Left forelimb (tissue), 1 donor: ENCODE data around the gene PIN1.
A peak's percentile ranks its signal among the peaks of the same experiment; 100 is the strongest.
"Not testable (repeated sequence)": the region's sequence is repeated elsewhere in the genome, so short reads cannot be mapped to it uniquely, and the experiment has no call there.

ENCODE experiments used
- DNase-seq: peaks from one replicate; pipeline ENCODE4 v3.0.0-alpha.2; 2018; ENCODE audit warnings: low spot score

PIN1 gene

DNA sequence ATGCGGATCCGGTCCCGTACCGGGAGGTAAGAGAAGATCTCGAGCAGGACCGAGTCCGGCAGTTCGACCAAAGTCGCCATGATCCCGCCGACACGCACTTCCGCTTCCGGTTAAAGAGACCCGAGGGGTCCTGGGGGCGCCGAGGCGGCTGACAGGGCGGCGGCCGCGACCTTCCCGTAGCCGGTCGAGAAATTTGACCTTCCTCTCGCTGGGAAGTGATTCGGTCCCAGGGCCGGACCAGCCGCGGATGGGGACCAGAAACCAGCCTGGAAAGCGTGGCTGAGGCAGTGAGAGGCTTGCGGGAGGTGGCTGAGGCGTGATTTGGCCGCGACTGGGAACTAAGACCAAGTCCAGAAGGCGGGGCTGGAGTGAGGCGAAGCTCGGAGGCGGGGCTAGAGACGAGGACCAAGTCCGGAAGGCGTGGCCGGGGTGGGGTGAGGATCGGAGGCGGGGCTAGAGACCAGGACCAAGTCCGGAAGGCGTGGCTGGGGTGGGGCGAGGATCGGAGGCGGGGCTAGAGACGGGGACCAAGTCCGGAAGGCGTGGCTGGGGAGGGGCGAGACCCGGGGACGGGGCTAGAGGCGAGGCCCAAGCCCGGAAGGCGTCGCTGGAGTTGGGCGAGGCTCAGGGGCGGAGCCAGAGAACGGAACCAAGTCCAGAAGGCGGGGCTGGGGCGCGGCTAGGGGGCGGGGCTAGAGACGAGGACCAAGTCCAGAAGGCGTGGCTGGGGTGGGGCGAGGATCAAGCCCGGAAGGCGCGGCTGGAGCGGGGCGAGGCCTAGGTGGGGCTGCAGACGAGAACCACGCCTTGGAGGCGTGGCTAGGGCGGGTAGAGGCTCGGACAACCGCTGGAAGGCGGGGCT is 16.2 kb upstream of the PIN1 start, which contains the start of gene FBXL12:
FBXL12 (minus strand) TSS at position 346 of the 862 bp plus-strand sequence; CDS start at position 80, 266 bp downstream.
- peak; percentile 100 for DNase-seq

DNA sequence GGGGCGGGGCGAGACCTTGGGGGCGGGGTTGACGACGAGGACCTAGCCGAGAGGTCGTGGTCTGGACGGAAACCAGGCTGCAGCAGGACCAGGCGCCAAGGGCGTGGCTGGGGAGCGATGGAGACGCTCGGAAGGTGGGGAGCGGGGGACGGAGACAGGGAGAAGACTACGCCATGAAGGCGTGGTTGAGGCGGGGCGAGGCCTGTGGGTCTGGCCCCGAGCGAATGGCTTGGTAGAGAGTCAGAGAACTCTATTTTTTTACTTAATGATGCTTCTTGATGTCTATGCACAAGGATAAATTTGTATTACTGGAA is 15.6 kb upstream of the PIN1 start:
- no peak for DNase-seq

DNA sequence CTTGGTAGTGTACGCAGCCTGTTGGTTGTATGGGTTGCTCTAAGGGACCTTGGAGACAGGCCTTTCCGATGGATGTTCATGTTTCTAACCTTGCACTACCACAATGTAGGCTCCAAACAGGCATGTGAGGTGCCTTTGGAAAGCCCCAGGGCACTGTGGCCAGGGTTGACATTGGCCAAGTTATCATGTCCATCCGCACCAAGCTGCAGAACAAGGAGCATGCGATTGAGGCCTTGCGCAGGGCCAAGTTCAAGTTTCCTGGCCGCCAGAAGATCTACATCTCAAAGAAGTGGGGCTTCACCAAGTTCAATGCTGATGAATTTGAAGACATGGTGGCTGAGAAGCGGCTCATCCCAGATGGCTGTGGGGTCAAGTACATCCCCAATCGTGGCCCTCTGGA is 15.1 kb upstream of the PIN1 start:
- DNase-seq: not testable (repeated sequence)

- no peak for DNase-seq
Measured at GRCh38 chr19:9823816-9824215, 11.3 kb upstream of the PIN1 start.

- DNase-seq: peak; percentile 90
Measured at GRCh38 chr19:9827289-9828238, 7.6 kb upstream of the PIN1 start, which contains the start of gene UBL5. UBL5 (plus strand) TSS chr19:9827918; CDS start chr19:9828338, 420 bp downstream.

DNA sequence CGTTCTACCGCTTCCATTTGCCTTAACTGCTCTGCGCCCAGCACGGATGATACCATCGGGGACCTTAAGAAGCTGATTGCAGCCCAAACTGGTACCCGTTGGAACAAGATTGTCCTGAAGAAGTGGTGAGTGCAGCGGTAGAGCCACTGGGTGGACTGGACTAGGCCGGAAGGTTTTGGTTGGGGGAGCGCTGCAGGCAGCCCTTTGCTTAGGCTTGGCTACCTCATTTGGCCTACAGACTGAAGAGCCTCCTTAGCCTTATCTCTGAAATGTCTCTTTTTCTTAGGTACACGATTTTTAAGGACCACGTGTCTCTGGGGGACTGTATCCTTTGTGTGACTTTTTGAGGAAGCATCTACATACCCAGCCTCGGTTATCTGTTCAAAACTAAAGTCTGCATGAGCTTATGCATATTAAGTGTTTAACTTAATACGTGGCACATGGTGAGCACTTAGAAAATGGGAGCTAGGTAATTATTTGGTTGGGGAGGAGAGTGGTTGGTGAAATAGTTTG is 6.5 kb upstream of the PIN1 start:
- no peak for DNase-seq

DNA sequence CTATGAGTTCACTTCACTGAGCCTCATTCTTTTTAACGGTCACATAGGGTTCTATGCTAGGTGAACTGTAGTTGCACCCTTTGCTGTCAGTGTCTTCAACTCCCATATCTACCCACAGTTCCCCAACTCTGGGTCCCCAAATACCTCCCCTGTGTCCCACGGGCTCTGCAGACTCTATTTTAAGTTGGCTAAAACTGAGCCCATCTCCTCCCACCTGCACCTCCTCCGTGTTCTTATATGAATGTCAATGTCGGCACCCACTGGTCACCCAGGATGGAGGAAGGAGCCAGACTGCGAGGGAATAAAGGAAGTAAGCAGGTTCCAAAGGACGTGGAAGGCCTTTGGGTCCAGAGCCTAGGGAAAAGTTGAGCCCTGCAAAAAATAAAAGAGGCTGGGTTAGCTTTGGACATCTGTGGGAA is 802 bp upstream of the PIN1 start:
- DNase-seq: no peak

DNA sequence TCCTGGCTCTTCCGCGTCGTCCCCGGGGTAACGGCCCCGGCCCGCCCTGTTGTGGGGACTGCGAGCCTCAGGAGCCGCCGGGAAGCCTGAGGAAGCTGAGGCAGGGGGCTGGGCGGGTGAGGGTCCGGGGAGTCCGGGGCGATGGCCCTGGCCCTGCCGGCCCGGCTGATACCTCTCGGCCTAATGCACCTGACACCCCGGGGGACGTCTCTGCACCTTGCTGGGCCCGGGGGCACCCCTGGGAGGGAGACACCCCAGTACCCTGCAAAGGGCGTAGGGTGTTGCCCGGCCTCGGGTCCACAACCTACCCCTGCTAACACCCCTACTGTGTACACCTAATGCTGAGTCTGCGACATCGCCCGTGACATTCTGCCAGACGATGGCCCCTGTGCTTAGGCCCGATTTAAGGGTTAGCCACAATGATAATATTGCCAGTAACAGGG is 410 bp downstream of the PIN1 start:
- no peak for DNase-seq

DNA sequence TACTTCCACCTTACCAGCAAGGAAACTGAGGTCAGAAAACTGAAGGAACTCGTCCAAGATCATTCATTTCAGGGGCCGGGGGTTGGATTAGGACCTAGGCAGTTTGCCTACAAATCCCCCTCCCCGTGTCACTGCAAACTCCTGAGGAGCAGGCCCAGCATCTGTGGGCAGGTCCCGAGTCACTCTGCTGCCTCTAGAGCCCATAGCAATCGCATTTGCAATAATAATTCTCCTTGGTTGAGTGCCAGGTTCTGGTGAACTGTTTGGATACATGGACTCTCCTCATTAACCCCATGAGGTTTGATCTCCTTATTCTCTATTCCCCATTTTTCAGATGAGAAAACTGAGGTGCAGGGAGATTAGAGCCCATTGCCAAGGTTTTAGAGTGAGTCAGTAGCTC is 903 bp downstream of the PIN1 start:
- DNase-seq: no peak

DNA sequence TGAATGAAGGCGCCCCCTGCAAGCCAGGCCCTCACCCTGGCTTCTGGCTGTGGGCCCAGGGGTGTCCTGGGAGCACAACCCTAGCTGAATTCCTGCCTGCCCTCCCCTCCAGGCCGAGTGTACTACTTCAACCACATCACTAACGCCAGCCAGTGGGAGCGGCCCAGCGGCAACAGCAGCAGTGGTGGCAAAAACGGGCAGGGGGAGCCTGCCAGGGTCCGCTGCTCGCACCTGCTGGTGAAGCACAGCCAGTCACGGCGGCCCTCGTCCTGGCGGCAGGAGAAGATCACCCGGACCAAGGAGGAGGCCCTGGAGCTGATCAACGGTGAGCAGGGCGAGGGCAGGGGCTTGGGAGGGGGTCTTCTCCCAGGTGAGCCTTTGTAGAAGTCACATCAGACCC is 3.2 kb downstream of the PIN1 start:
- no peak for DNase-seq

DNA sequence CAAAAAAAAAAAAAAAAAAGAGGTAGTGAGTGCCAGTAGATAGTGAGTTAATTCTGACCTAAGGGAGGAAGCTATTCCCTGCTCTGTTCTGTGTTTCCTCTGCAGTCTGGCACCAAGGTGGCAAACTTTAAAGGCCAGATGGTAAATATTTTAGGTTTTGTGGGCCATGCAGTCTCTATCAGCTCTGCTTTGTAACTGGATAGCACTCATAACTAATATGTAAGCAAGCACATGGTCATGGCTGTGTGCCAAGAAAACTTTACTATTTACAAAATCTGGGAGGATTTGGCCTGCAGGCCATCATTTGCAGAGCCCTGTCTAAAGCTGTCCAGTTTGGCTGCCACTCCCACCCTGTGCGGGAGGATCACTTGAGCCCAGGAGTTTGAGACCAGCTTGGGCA is 4.3 kb downstream of the PIN1 start:
- no peak for DNase-seq

GRCh38 chr19:9842834-9843625 is 7.9 kb downstream of the PIN1 start:
- no peak for DNase-seq

- not testable (repeated sequence) for DNase-seq
Measured at GRCh38 chr19:9843626-9844273, 8.6 kb downstream of the PIN1 start.

DNA sequence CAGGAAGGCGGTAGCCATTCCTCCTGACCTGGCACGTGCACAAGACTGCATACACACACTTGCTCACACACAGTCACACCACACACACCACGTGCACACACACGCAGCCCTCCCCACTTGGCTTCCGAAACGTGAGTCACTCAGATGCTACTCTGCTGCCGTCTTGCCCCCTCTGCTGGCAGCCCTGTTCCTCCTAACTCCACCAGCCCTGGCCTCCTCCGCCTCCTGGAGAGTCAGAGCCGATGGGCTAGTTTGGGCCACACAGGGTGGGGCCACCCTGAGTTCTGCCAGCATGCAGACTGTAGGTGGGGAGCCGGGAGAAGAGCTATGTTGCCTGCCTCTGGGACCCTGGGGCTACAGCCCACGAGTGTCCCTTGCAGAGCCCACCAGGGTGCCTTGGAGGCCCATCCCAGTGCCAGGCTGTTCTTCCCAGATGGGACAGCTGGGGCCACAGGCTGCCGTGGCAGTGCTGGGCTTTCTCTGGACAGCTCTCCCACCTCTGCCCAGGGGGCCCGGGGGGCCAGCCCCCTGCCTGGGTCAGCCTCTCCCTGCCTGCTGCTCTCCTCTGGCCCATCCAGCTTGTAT is 12.1 kb downstream of the PIN1 start:
- DNase-seq: no peak

DNA sequence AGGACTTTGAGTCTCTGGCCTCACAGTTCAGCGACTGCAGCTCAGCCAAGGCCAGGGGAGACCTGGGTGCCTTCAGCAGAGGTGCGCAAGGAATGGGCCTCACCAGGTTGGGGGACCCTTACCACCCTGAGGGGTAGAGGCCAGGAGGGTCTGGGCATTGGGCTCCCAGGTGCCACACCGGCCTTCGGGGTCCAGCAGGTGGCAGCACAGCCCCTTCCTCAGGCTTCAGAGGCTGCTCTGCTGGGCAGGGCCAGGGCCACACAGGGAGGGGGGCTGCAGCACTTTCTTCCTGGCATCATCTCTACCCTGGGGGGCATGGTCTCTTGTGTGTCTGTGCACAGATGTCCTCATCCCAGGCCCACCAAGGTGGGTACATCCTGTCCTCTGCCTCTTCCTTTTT is 12.9 kb downstream of the PIN1 start:
- DNase-seq: no peak

DNA sequence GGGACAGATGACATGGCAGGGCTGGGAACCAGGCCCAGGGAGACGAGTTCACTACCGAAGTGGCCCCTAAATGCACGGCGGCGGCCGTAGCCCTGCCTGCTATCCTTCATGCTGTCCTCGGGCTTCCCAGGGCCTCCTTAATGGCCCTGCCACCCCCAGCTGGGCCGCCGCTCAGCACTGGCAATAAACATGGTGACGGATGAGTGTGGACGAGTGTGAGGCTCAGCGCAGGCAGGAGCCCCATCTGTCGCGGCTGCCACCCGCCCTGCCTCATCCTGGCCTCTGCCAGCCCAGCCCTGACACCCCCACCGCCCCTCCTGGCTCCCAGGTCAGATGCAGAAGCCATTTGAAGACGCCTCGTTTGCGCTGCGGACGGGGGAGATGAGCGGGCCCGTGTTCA is 13.6 kb downstream of the PIN1 start:
- no peak for DNase-seq

GRCh38 chr19:9849791-9850190 is 14.7 kb downstream of the PIN1 start:
- DNase-seq: no peak

DNA sequence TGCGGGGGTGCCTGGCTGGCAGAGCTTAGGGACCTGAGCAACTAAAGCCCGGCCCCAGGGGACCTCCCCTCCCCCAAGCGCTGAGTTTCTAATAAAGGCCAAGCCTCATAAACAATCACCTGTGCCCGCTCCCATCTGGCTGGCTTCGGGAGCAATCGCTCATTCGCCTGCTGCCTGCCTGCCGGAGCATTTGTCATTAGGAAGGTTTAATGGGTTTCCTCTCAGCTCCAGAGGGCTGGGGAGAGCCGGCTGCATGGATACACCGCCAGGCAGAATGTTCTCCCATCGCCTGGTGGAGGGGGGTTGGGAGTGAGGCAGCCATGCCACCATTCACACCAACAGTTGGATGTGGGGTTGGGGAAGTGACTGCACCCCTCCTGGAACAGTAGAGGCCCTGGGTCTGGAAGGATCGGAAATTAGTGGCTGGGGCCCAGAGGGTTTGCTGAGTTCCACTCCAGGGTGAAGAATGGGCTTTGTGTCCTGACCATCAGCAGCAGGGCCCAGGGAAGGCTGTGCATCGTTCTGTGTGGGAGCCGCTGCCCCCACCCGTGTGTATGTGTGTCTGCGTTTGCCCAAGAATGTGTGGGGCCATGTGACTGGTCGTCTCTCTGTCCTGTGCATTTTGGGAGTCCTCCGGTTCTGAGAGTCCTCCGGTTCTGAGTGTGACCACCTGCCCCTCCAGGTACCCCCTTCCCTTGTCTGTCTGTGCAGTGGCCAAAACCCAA is 15.3 kb downstream of the PIN1 start:
- DNase-seq: no peak

DNA sequence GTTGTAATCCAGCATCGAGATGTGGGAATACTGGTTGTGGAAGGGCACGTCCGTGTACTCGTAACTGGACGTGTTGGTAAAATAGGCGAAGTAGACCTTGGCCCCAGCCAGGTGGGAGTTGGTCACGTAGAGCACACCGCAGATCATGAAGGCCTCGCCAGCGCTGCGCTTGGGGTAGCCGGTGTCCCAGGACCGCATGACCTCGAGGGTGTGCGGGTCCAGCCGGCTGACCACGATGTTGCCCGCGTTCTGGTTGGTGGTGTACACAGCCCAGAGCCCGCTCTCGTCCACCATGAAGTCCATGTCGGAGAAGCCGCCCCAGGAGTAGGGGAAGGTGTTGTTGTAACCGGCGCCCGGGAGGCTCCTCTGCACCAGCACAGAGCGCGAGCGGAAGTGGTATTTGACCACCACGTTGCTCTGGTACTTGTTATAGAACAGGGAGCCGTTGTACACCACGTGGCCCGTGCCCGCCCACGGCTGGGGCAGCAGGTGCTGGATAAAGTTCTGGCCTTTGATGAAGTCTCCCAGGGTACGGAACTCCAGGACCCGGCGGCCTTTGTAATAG is 19.2 kb downstream of the PIN1 start:
- DNase-seq: no peak

DNA sequence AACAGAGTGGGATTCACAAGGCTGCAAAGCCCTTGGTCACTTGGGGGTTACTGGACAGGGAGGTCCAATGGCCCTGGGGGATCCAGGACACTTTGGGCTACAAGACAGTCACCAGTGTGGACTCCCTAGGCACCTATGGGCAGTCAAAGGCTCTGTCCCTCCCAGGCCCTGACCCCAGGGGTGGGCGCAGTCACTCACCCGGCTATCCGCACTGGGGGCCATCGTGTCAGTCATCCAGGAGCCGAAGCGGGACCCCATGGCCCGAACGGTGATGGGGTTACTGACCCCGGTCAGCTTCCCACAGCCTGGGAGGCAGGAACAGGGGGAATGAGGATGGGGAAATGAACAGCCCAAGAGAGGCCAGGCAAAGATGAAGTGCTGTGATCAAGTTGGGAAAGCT is 21.5 kb downstream of the PIN1 start:
- no peak for DNase-seq
